Right renal cortex interstitium (tissue), 3 donors: ENCODE measurements around the gene SPEG. TPM values are rescaled to one million over a fixed set of nuclear protein-coding genes. Genes with fewer than 3 reads are reported as not detected.

Source experiments
- DNase-seq, 3 donors: peaks; one replicate each; pipeline ENCODE4 v3.0.0-alpha.2; 2013; ENCODE audit warnings: low read depth in 3 of 3, low spot score in 2 of 3
- polyA plus RNA-seq, 3 donors: library from polyadenylated mRNA; unstranded; fragments of 120-200 nt; gene quantifications; one replicate each; pipeline ENCODE4 v1.2.1, GENCODE V29; 2013; ENCODE audit not compliant: insufficient read length in 3 of 3

Gene SPEG
- polyA plus RNA-seq, 3 donors: 9.2 to 11.2 (median 9.4) TPM

DNA sequence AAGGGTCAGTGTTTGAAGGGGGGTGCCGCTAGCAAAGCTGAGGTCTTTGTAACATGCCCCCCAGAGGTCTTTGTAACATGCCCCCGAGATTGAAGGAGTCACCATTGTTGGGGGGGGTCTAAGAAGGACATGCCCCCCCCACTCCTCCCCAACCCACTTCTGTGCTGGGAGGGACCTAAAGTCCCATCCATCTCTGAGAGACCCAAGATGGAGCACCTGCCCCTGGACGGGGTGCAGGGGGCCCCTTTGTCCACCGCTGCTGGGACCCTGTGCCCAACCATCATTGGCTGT, 73.7 kb downstream of the SPEG start:
- DNase-seq: no peak

DNA sequence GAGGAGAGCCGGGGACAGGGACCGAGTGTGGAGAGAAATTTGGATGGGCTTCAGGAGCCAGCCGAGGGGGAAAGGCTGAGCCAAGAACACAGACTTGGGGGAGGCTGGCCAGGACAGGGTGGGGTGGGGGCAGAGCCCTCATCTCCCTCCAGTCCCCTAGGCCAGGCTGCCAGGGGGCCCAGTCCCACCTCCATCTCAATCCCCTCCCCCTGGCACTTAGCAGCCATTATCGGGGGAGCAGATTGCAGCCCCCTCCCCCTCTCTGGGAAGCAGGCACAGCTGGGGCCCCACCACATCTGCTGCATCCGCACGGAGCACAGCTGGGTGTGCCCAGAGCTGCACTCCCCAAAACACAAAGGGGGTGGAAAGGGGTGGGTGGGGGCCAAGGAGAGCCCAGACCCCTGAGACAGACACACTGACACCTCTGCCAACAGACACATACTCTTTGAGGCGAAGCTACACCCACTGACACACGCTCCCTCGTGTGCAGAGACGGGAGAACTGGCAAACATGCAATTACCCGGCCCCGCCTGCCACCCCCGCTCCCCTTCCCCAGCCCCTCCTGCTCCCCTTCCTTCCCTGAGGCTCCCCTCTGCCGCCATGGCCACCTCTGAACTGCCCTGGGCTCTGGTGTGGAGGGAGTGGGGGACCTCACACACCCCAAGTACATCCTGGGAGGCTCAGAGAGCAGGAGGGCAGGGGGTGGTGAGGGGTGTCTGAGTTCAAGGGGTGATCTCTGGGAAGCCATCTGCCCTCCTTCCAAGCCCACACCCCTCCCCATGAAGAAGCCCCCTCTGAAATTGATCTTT, 74.5 kb downstream of the SPEG start:
- DNase-seq: no peak

DNA sequence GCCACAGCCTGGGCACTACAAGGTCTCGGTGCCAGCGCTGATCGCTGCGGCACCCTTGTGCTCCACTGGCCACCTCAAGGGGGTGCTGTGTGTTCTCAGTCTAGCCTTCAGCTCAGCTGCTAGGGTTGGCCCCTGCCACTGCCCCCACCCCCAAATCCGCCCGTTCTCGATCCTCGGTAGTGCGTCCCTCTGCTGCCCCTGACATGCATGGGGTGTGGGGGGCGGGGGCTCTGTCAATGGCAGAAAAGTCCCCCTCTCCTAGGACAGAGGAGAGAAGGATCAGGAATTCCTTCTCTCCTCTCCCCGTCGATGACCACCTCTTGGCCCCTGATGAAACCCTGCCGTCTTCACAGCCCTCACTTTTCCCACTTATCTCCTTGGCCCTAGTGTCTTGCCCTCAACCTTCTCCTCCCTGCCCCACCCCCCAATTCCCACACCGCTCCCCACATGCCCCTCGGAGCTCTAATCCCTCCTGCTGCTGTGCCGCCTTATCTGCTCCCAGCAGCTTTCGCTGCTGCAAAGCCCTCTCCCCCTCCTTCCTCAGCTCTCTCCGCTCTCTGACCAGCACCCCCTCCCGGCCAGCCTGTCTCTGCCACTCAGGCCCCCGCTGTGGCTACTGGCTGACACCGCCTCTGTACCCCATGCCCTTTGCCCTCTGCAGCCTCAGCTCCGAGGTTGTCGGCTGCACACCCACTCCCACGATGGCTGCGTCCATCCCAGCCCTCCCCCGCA, 75.3 kb downstream of the SPEG start:
- DNase-seq: no peak

- no peak for DNase-seq
These were observed 76.0 kb downstream of the SPEG start for GRCh38 chr2:219510512-219511135.

GRCh38 chr2:219511547-219512325, 77.1 kb downstream of the SPEG start:
- DNase-seq: no peak

DNA sequence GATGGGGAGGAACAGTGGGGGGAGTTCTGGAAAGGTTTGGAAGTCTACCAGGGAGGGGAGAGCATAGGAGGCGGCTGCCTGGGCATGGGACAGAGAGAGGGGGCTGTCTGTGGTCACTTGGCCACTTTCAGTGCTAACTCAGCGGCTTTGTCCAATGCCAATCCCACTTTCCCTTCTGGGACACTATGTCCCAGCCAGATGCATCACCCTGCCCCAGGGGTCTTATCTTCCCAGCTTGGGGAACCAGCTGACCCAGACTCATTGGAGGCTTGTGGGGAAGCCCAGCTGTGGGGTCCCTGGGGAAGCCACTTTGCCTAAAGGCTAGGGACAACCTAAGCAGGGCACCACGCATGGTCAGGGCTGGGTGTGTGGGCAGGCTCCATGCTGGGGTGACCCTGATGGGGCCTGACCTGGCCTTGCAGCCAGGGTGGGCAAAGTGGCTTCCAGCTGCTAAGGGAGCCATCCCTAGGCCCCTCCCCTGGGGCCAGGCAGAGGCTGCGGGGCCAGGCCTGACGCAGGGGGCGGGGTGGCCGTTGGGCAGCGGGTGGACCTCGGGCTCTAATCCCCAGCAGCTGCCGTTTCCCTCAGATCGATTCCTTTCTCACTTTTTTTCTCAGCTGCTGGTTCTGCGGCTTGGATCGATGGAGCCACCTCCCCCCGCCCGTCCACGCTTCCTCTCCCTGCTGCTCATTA, 78.0 kb downstream of the SPEG start:
- no peak for DNase-seq

DNA sequence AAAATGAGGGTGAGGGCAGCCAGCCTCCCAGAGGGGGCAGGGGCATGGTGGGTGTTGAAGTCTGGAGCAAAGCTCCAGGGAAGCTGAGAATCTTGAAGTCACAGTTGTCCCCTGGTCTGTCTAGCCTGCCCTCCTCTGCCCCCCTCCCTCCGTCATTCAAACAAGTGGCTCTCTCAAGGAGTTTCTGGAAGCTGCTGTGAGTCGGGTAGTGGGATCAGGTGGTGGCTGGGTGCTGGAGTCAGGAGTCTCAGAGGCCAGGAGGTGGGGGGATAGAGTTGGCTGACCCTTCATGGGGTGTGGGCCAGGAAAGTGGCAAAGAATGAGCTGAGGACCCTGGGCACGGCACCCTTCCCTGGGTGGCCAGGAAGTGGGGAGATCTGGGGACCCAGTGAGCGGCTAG, 79.1 kb downstream of the SPEG start:
- DNase-seq: no peak

GRCh38 chr2:219514196-219514761, 79.6 kb downstream of the SPEG start, which contains the start of gene ASIC4:
Gene ASIC4, plus strand, starts transcription at chr2:219514482. Its CDS starts 243 bp downstream, at chr2:219514725.
- no peak for DNase-seq

GRCh38 chr2:219514836-219515235, 80.2 kb downstream of the SPEG start:
- DNase-seq: no peak

GRCh38 chr2:219515874-219516629, 81.4 kb downstream of the SPEG start:
- DNase-seq: no peak

DNA sequence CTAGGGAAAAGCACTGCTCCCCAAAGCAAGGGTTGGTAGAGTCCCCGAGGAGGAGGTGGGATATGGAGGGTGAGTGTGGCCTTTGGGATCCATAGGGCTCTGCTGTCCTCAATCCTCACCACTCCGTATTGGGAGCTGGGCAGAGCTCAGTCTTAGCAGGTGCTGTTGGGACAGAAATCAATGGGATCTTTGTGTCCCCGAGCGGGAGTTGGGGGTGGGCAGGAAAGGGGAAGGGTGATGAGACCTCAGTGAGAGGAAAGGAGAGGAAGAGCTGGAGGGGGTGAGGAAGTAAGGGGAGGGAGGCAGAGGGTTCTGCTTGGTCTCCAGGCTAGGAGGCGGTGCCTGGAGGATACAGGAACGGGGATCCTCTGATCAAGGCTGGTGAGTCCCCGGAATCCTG, 82.2 kb downstream of the SPEG start:
- DNase-seq: no peak

- DNase-seq: no peak
These were observed 83.5 kb downstream of the SPEG start for GRCh38 chr2:219517954-219518778.

GRCh38 chr2:219519526-219519916, 84.9 kb downstream of the SPEG start:
- DNase-seq: no peak

- no peak for DNase-seq
These were observed 85.4 kb downstream of the SPEG start for GRCh38 chr2:219520079-219520478.

DNA sequence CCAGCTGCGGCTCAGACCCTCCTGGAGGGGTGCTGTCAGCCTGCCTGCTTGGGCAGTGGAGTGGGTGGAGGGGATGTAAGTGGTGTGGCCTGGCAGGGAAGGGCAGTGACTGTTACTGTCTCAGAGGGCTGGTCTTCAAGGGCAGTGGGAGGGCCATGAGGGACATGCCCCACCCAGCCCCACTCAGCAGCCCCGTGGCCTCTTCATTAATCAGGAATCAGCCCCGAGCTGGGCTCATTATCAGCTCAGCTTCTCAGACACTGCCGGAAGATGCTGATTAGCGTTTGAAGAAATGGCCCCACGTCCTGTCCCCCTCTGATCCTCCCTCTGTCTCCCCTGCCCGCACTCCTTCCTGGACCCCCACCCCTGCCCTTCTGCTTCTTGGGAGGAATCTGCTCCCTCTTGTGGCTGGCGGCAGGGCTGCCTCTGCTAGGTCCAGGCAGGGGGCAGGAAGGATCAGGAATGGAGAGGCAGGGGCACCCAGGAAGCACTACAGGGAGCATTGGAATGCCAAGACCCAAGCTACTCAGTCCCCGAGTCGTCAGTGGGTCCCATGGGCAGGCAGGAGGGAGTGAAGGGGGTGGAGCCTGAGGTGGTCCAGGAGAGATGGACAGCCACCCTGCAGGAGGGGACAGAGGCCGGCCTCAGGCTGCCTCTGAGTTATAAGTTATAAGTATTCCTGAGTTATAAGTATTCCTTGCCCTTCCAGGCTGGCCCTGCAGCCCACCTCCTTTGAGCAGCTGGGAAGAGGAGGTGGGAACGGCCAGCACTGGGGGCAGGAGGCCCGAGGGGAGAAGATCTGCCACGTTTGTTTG, 86.6 kb downstream of the SPEG start:
- DNase-seq: no peak

DNA sequence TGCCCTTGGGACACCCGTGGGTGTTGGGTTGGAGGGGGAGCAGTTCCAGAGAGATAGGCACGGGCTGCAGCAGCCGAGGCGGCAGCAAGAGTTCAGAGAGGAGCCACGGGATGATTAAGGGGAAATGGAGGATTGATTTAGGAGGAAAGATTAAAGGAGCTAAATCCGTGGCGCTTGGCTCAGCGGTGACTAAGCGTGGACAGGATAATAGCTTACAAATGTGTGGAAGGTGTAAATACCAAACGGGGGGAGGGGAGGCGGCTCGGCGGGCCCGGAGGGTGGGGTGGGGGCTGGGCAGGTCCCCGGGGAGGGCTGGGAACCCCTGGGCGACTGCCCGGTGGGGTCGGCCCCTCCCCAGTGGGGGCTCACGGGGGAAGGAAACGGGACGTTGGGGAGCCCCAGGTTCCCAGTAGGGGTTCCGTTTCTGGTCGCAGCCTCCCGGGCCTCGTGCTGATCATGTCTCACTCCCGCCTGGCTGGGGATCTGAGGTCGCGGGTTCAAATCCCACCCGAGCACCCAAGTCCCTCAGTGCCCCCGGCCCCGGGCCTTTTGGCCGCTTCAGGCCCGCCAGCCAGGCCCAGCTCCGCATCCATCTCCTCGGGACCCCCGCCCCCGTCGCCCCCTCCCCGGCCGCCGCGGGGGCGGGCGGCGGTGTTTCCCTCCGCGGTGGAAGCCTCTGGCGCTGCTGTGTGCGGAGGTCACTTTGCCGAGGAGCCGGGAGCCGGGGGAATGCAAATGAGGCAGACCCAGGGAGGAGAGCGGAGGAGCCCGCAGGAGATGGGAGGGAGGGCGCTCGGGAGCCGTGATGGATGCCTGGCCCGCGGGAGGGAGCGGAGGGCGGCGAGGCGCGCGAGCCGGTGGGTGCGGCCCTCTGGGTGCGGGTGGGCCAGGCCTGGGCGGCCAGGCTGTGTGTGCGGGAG, 87.7 kb downstream of the SPEG start:
- no peak for DNase-seq
